HepG2 (cell line): ENCODE measurements around the gene WNT2B. TPM values are rescaled to one million over a fixed set of nuclear protein-coding genes. Genes with fewer than 3 reads are reported as not detected.

ENCODE experiments used
- ATAC-seq: fragments of 200-7000 bp; cut with Tn5 transposase; 3 replicates; pipeline ENCODE4 v1.9.1; 2020; ENCODE audit warnings: mild to moderate bottlenecking, moderate library complexity
- BruUV-seq: library from RNA; stranded (reverse); fragments of 400-500 nt; replicated peaks from 2 replicates; lab custom pipeline; 2021; lab: Mats Ljungman, UMichigan
- CTCF ChIA-PET: fragments of 300-600 bp; formaldehyde crosslinking; extraction: SDS; loops from one replicate; lab custom pipeline; 2021; ENCODE audit warnings: low total read pairs, inconsistent platforms, low intra/inter-chr PET ratio; lab: Yijun Ruan, JAX
- POLR2A ChIA-PET: fragments of 350-600 bp; sonication (Branson Sonifier 250); formaldehyde crosslinking; loops from one replicate; lab custom pipeline; 2020; ENCODE audit warnings: antibody characterized with exemption, inconsistent platforms; lab: Yijun Ruan, JAX
- DNase-seq: peaks from one replicate; pipeline ENCODE4 v3.0.0-alpha.2; 2015; ENCODE audit warnings: low spot score
- FAIRE-seq: peaks from 3 replicates; lab custom pipeline; 2011; peaks lifted over from hg19 to GRCh38; lab: Jason Lieb, UNC
- H2AFZ ChIP-seq: one replicate; pipeline ENCODE4 v1.6.1; 2011; ENCODE audit warnings: low read length, inconsistent platforms
- H3K27ac ChIP-seq: fragments of 300-600 bp; 3 replicates; pipeline ENCODE4 v1.8.0; 2011; ENCODE audit warnings: mixed run types, mild to moderate bottlenecking, mixed read lengths, low read length, inconsistent platforms; ENCODE audit not compliant: insufficient read depth; ENCODE audit errors: extremely low read length
- H3K27me3 ChIP-seq, 2 experiments: fragments of 200-600 bp in 1 of 2; 2 replicates in 1 of 2; 3 replicates in 1 of 2; pipeline versions ENCODE4 v1.6.0 to v1.8.0; 2011; ENCODE audit warnings: low read length in 2 of 2, mild to moderate bottlenecking in 2 of 2, moderate library complexity in 2 of 2, inconsistent platforms in 1 of 2; ENCODE audit not compliant: insufficient read depth in 2 of 2, control insufficient read depth in 1 of 2
- H3K36me3 ChIP-seq, 2 experiments: fragments of 200-600 bp in 1 of 2; replicated peaks in 1 of 2; 2 replicates in 1 of 2; 3 replicates in 1 of 2; pipeline versions ENCODE4 v1.5.1 to v1.8.0; 2011; ENCODE audit warnings: low read length in 2 of 2, inconsistent platforms in 1 of 2; ENCODE audit not compliant: insufficient read depth in 2 of 2, control insufficient read depth in 1 of 2
- H3K4me1 ChIP-seq: 2 replicates; pipeline ENCODE4 v1.5.1; 2012; ENCODE audit warnings: low read length, inconsistent platforms; ENCODE audit not compliant: insufficient read depth
- H3K4me2 ChIP-seq: 2 replicates; pipeline ENCODE4 v1.6.0; 2011; ENCODE audit warnings: low read depth, low read length, inconsistent platforms
- H3K4me3 ChIP-seq, 3 experiments: fragments of 200-600 bp in 1 of 3; sonication (generic), shearing (Covaris generic) in 1 of 3; replicated peaks in 1 of 3; 2 replicates each; pipeline ENCODE4 v1.5.1; 2011 to 2016; ENCODE audit warnings: low read length in 3 of 3, inconsistent platforms in 2 of 3, low read depth in 2 of 3, mild to moderate bottlenecking in 2 of 3, control low read depth in 1 of 3, mixed read lengths in 1 of 3; ENCODE audit not compliant: insufficient read depth in 1 of 3
- H3K79me2 ChIP-seq: one replicate; pipeline ENCODE4 v1.6.1; 2011; ENCODE audit warnings: low read length, inconsistent platforms; ENCODE audit not compliant: insufficient read depth
- H3K9ac ChIP-seq: 2 replicates; pipeline ENCODE4 v1.6.0; 2011; ENCODE audit warnings: mild to moderate bottlenecking, low read depth, low read length, inconsistent platforms; ENCODE audit not compliant: insufficient read depth
- H3K9me3 ChIP-seq: 2 replicates; pipeline ENCODE4 v1.5.1; 2012; ENCODE audit warnings: mild to moderate bottlenecking, low read length
- H4K20me1 ChIP-seq: 2 replicates; pipeline ENCODE4 v1.6.0; 2011; ENCODE audit warnings: inconsistent platforms, mild to moderate bottlenecking, low read length, moderate library complexity; ENCODE audit not compliant: insufficient read depth
- AFF4 ChIP-seq: sonication (generic); formaldehyde crosslinking; IDR thresholded peaks from 2 replicates; pipeline ENCODE4 v1.4.0; 2020; ENCODE audit warnings: missing genetic modification reagents
- CEBPB ChIP-seq: IDR thresholded peaks from 2 replicates; pipeline ENCODE4 v1.6.1; 2011; ENCODE audit warnings: low read depth, low read length, improper control_type of control experiment, borderline replicate concordance
- HNRNPLL ChIP-seq: fragments of 200-400 bp; formaldehyde crosslinking; IDR thresholded peaks from 2 replicates; pipeline ENCODE4 v1.6.1; 2017; ENCODE audit warnings: mild to moderate bottlenecking, low read depth, low read length; ENCODE audit not compliant: poor library complexity, severe bottlenecking
- ISL2 ChIP-seq: sonication (generic); formaldehyde crosslinking; IDR thresholded peaks from 2 replicates; pipeline ENCODE4 v1.5.0; 2020; ENCODE audit warnings: missing genetic modification reagents
- SMAD3 ChIP-seq: sonication (generic); formaldehyde crosslinking; IDR thresholded peaks from 2 replicates; pipeline ENCODE4 v1.4.0; 2020; ENCODE audit warnings: missing genetic modification reagents
- ZNF792 ChIP-seq: IDR thresholded peaks from 2 replicates; pipeline ENCODE4 v1.6.1; 2016
- ZSCAN20 ChIP-seq: sonication (generic); formaldehyde crosslinking; IDR thresholded peaks from 2 replicates; pipeline ENCODE4 v1.4.0; 2020; ENCODE audit warnings: missing genetic modification reagents, mild to moderate bottlenecking, borderline replicate concordance
- ZSCAN22 ChIP-seq: sonication (generic); formaldehyde crosslinking; IDR thresholded peaks from 2 replicates; pipeline ENCODE4 v1.4.0; 2020; ENCODE audit warnings: mild to moderate bottlenecking, missing genetic modification reagents
- WGBS: methylation state at CpG from one replicate; pipeline ENCODE4 v1.1.6; 2017; ENCODE audit warnings: low lambda C conversion rate; 5-methylcytosine and 5-hydroxymethylcytosine counted together
- in situ Hi-C: cut with HindIII; loops from 2 replicates; pipeline ENCODE4 v1.10.0; 2017; ENCODE audit warnings: low pct_unique_long_range_greater_than_20kb; ENCODE audit not compliant: extremely low pct_ligation_motif_present
- intact Hi-C: fragments of 100-400 bp; cut with micrococcal nuclease; formaldehyde crosslinking; loops from one replicate; pipeline ENCODE4 v1.10.0; 2022; ENCODE audit not compliant: unreplicated experiment
- polyA plus RNA-seq, 8 experiments: library from polyadenylated mRNA; depleted of rRNA in 3 of 8; stranded (reverse) in 7 of 8; unstranded in 1 of 8; fragments of >200 nt; fragmentation: Illumina TruSeq in 4 of 8; extraction: Trizol in 4 of 8; gene quantifications; 2 replicates each; pipeline versions ENCODE4 v1.2.1 to v1.2.3, GENCODE V29; 2011 to 2016; ENCODE audit warnings: low read depth in 4 of 8, missing spikeins in 1 of 8, mixed read lengths in 1 of 8; ENCODE audit not compliant: insufficient read depth in 1 of 8
- total RNA-seq, 5 experiments: library from RNA; depleted of rRNA; stranded (reverse); fragments of >200 nt; fragmentation: Illumina TruSeq; extraction: Trizol; gene quantifications; 2 replicates each; pipeline ENCODE4 v1.2.3, GENCODE V29; 2016; ENCODE audit warnings: low read depth in 1 of 5
- TF ChIP-seq, protein P1 (sequence below): sonication (generic); formaldehyde crosslinking; IDR thresholded peaks from 2 replicates; pipeline ENCODE4 v1.5.1; 2020; ENCODE audit warnings: mild to moderate bottlenecking, missing genetic modification reagents, moderate library complexity
- TF ChIP-seq, protein P2 (sequence below): sonication (generic); formaldehyde crosslinking; IDR thresholded peaks from 2 replicates; pipeline ENCODE4 v1.8.0; 2022; ENCODE audit warnings: low read depth, missing genetic modification reagents

WNT2B gene
- total and polyA plus RNA-seq, 2 of the 13 experiments (the other 11 are each of a cell fraction or from before 2014, with no cell fraction given) = 0.11 to 0.32 TPM

GRCh38 chr1:112502826-112503225 lies 5.9 kb upstream of the WNT2B start (continued):
- no peak for TF ChIP-seq CEBPB
- no peak for TF ChIP-seq ZSCAN22 (CRISPR knock-in tag)
- TF ChIP-seq ISL2 (CRISPR knock-in tag) = no peak
- TF ChIP-seq, protein P1, sequence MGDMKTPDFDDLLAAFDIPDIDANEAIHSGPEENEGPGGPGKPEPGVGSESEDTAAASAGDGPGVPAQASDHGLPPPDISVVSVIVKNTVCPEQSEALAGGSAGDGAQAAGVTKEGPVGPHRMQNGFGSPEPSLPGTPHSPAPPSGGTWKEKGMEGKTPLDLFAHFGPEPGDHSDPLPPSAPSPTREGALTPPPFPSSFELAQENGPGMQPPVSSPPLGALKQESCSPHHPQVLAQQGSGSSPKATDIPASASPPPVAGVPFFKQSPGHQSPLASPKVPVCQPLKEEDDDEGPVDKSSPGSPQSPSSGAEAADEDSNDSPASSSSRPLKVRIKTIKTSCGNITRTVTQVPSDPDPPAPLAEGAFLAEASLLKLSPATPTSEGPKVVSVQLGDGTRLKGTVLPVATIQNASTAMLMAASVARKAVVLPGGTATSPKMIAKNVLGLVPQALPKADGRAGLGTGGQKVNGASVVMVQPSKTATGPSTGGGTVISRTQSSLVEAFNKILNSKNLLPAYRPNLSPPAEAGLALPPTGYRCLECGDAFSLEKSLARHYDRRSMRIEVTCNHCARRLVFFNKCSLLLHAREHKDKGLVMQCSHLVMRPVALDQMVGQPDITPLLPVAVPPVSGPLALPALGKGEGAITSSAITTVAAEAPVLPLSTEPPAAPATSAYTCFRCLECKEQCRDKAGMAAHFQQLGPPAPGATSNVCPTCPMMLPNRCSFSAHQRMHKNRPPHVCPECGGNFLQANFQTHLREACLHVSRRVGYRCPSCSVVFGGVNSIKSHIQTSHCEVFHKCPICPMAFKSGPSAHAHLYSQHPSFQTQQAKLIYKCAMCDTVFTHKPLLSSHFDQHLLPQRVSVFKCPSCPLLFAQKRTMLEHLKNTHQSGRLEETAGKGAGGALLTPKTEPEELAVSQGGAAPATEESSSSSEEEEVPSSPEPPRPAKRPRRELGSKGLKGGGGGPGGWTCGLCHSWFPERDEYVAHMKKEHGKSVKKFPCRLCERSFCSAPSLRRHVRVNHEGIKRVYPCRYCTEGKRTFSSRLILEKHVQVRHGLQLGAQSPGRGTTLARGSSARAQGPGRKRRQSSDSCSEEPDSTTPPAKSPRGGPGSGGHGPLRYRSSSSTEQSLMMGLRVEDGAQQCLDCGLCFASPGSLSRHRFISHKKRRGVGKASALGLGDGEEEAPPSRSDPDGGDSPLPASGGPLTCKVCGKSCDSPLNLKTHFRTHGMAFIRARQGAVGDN (CRISPR knock-in tag) = no peak
- TF ChIP-seq, all 625 proteins: peak for 0

DNA sequence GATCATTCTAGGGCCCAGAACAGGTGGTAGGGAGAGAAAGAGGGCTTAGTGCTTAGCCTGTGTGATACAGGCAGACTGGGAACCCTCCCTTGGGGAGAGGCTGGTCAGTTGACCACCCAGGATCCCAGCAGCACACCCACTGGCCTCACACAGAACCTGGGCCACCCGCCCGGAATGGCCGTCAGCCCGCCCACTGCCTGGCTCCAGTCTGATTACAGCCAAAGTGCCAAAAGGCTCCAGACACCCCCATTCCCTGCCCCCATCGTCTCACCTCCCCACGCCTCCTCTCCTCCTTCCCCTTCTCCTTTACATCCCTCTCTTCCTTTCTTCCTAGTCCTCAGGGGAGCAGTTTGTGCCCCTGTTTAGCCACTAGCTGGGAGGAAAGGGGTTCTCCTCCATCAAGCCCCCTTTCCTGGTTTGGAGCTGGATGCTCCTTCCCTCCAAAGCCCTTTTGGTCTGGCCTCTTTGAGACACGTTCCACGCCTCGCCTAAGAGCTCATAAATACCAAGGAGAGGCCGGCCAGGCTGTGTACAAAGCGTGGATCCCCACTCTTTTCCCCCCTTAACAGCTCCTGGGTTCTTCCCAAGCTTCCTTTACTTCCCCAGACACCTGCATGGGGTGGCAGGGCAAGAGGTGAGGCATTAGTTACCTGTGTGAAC lies 4.6 kb upstream of the WNT2B start:
- no peaks in the 10 kb centered on the region for H3K9me3 ChIP-seq
- peaks cover 28% of the 10 kb centered on the region for H3K4me1 ChIP-seq
- no peaks in the 10 kb centered on the region for H3K79me2 ChIP-seq
- no TSS peak for BruUV-seq
- ChIA-PET POLR2A (no interaction called here), CTCF (no interaction called here)
- no peak for TF ChIP-seq ZSCAN22 (CRISPR knock-in tag)
- TF ChIP-seq ZSCAN20 (CRISPR knock-in tag) = no peak
- TF ChIP-seq SMAD3 (CRISPR knock-in tag) = no peak
- TF ChIP-seq, protein P2, sequence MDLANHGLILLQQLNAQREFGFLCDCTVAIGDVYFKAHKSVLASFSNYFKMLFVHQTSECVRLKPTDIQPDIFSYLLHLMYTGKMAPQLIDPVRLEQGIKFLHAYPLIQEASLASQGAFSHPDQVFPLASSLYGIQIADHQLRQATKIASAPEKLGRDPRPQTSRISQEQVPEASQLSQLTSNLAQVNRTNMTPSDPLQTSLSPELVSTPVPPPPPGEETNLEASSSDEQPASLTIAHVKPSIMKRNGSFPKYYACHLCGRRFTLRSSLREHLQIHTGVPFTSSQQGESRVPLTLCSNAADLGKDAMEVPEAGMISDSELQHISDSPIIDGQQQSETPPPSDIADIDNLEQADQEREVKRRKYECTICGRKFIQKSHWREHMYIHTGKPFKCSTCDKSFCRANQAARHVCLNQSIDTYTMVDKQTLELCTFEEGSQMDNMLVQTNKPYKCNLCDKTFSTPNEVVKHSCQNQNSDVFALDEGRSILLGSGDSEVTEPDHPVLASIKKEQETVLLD (CRISPR knock-in tag) = no peak
- no peak for TF ChIP-seq AFF4 (CRISPR knock-in tag)
- TF ChIP-seq ZNF792 (CRISPR knock-in tag) = no peak
- no peak for TF ChIP-seq HNRNPLL
- peaks cover 2% of the 10 kb centered on the region; the same call in 1 of the 2 replicates for H4K20me1 ChIP-seq
- intact Hi-C loops (no loop called here), in situ Hi-C loops (loop anchor here (10.0 kb wide), 1 partner anchor 201 kb away; the partner anchor contains the start of gene RHOC)
- WGBS = 7% methylated on average over 9 of the region's 11 CpGs
- peaks cover 16 to 76% of the 10 kb centered on the region in 2 experiments; a peak in 4 of 5 replicates for H3K27me3 ChIP-seq
- H2AFZ ChIP-seq = no peak overlapping the region
- no peak overlapping the region for H3K9ac ChIP-seq
- DNase-seq (no peak), ATAC-seq (no peak), FAIRE-seq (no peak)
- H3K27ac ChIP-seq = no peak overlapping the region
- no peak overlapping the region for H3K4me2 ChIP-seq
- H3K36me3 ChIP-seq = no peaks in the 10 kb centered on the region
- no peak overlapping the region for H3K4me3 ChIP-seq
